ENCODE measurements around the gene TNIP3. TPM values are rescaled to one million over a fixed set of nuclear protein-coding genes. Genes with fewer than 3 reads are reported as not detected.

The TNIP3 gene
- total RNA-seq, 2 experiments from 2014 or later = 1.0 TPM; not detected in 1

DNA sequence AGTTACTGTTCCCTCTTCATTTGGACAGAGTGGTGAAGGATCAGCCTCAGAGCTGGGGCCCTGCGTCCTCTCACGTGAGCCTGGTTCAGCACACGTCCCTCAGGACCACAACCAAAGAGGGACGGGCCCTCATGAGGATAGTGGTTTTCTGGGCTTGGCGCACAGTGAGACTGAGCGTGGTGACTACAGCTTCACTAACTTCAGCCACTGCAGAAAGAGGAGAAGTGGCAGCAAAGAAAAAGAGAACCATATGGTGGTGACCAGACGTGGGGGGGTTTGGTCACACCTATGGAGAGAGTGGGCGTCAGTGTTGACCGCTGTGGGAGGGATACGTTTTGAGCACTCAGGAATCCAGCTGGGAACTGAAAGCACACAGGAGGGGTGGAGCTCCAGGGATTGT lies 21.8 kb upstream of the TNIP3 start:
- no peak for DNase-seq (ENCODE audit: low spot score)
- intact Hi-C loops (cut with micrococcal nuclease; ENCODE audit: unreplicated experiment) = no loop called here
- no peaks in the 10 kb centered on the region for H4K20me1 ChIP-seq (ENCODE audit: insufficient read depth, low read length)
- peaks cover 6% of the 10 kb centered on the region; the same call in 1 of the 2 replicates for H3K9me3 ChIP-seq (ENCODE audit: low read length)
- H3K9me2 ChIP-seq (ENCODE audit: insufficient read depth, low read length) = no peaks in the 10 kb centered on the region
- no peak overlapping the region for H3K4me2 ChIP-seq (ENCODE audit: low read length)
- no peaks in the 10 kb centered on the region for H3K36me3 ChIP-seq (ENCODE audit: insufficient read depth, low read length)
- H3K27ac ChIP-seq (ENCODE audit: low read depth, low read length, poor library complexity, severe bottlenecking) = no peak overlapping the region
- no TSS peak for BruUV-seq (replicated peaks)
- H3K79me2 ChIP-seq (ENCODE audit: insufficient read depth, low read depth, low read length) = no peaks in the 10 kb centered on the region
- ChIA-PET CTCF (ENCODE audit: unreplicated experiment) (no interaction called here), POLR2A (no interaction called here)
- no peak overlapping the region for H2AFZ ChIP-seq (ENCODE audit: low read length)
- H3K4me1 ChIP-seq (ENCODE audit: insufficient read depth, low read length, poor library complexity, severe bottlenecking) = peaks cover 9% of the 10 kb centered on the region
- no peak overlapping the region for H3K4me3 ChIP-seq (ENCODE audit: low read depth, low read length, poor library complexity, severe bottlenecking)
- no peak for TF ChIP-seq EZH2phosphoT487 (IDR thresholded peaks at IDR 0.05; ENCODE audit: borderline replicate concordance, low read depth, low read length)
- TF ChIP-seq, protein P1, sequence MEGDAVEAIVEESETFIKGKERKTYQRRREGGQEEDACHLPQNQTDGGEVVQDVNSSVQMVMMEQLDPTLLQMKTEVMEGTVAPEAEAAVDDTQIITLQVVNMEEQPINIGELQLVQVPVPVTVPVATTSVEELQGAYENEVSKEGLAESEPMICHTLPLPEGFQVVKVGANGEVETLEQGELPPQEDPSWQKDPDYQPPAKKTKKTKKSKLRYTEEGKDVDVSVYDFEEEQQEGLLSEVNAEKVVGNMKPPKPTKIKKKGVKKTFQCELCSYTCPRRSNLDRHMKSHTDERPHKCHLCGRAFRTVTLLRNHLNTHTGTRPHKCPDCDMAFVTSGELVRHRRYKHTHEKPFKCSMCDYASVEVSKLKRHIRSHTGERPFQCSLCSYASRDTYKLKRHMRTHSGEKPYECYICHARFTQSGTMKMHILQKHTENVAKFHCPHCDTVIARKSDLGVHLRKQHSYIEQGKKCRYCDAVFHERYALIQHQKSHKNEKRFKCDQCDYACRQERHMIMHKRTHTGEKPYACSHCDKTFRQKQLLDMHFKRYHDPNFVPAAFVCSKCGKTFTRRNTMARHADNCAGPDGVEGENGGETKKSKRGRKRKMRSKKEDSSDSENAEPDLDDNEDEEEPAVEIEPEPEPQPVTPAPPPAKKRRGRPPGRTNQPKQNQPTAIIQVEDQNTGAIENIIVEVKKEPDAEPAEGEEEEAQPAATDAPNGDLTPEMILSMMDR (conservative IDR thresholded peaks at IDR 0.05; ENCODE audit: low read length) = no peak

DNA sequence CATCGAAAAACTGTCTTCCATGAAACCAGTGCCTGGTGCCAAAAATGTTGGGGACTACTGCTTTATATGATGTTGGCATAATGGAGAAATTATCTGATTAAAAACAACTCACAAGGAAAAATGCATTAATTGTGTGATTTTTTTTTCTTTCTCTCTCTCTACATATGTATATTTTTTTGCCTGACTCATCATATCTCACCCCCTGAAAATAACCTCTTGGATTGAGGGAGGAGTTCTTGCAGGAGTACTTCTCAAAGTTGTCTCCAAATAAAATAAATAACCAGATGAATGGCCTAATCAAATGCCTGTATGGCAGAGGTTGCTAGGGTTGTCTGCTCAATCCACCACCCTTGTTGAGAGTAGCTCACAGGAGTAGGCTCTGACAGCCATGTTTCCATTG lies 19.9 kb upstream of the TNIP3 start:
- no peaks in the 10 kb centered on the region for H3K9me2 ChIP-seq (ENCODE audit: insufficient read depth, low read length)
- no peak overlapping the region for H3K4me2 ChIP-seq (ENCODE audit: low read length)
- peaks cover 9% of the 10 kb centered on the region for H3K4me1 ChIP-seq (ENCODE audit: insufficient read depth, low read length, poor library complexity, severe bottlenecking)
- CTCF ChIA-PET (ENCODE audit: unreplicated experiment) = no interaction called here
- no peaks in the 10 kb centered on the region for H3K79me2 ChIP-seq (ENCODE audit: insufficient read depth, low read depth, low read length)
- no peak for TF ChIP-seq EZH2phosphoT487 (IDR thresholded peaks at IDR 0.05; ENCODE audit: borderline replicate concordance, low read depth, low read length)
- H2AFZ ChIP-seq (ENCODE audit: low read length) = no peak overlapping the region
- no peaks in the 10 kb centered on the region for H4K20me1 ChIP-seq (ENCODE audit: insufficient read depth, low read length)
- no peak overlapping the region for H3K4me3 ChIP-seq (ENCODE audit: low read depth, low read length, poor library complexity, severe bottlenecking)
- no TSS peak for BruUV-seq (replicated peaks)
- POLR2A ChIA-PET = interaction anchor here (0.7 kb wide), 2 partner anchors 56 to 95 kb away, joined by 3 read pairs; no protein-coding TSS in a partner anchor
- DNase-seq (ENCODE audit: low spot score) = no peak
- peaks cover 6% of the 10 kb centered on the region; the same call in 1 of the 2 replicates for H3K9me3 ChIP-seq (ENCODE audit: low read length)
- H3K27ac ChIP-seq (ENCODE audit: low read depth, low read length, poor library complexity, severe bottlenecking) = no peak overlapping the region
- H3K36me3 ChIP-seq (ENCODE audit: insufficient read depth, low read length) = no peaks in the 10 kb centered on the region
- intact Hi-C loops (cut with micrococcal nuclease; ENCODE audit: unreplicated experiment) = no loop called here

DNA sequence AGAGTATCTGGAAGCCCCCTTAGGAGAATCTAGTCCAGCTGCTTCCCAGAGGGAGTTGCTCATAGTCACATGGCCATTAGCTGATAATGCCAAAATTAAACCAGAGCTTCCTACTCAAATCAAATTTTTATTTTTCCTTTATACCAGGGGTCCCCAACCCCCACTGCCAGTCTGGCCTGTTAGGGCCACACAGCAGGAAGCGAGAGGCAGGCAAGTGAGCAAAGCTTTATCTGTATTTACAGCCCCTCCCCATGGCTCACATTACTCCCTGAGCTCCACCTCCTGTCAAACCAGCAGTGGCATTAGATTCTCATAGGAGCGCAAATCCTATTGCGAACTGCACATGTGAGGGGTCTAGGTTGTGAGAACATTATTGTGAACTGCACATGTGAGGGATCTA lies 19.2 kb upstream of the TNIP3 start:
- CTCF ChIA-PET (ENCODE audit: unreplicated experiment) = no interaction called here
- no peak overlapping the region for H3K4me3 ChIP-seq (ENCODE audit: low read depth, low read length, poor library complexity, severe bottlenecking)
- no peaks in the 10 kb centered on the region for H3K9me2 ChIP-seq (ENCODE audit: insufficient read depth, low read length)
- no peaks in the 10 kb centered on the region for H4K20me1 ChIP-seq (ENCODE audit: insufficient read depth, low read length)
- POLR2A ChIA-PET = no interaction called here
- BruUV-seq (replicated peaks) = no TSS peak
- intact Hi-C loops (cut with micrococcal nuclease; ENCODE audit: unreplicated experiment) = no loop called here
- H3K9me3 ChIP-seq (ENCODE audit: low read length) = peaks cover 6% of the 10 kb centered on the region; the same call in 1 of the 2 replicates
- H2AFZ ChIP-seq (ENCODE audit: low read length) = no peak overlapping the region; the same call in 1 of the 2 replicates
- H3K79me2 ChIP-seq (ENCODE audit: insufficient read depth, low read depth, low read length) = no peaks in the 10 kb centered on the region
- no peak overlapping the region for H3K27ac ChIP-seq (ENCODE audit: low read depth, low read length, poor library complexity, severe bottlenecking)
- TF ChIP-seq, protein P1 (conservative IDR thresholded peaks at IDR 0.05; ENCODE audit: low read length) = no peak
- TF ChIP-seq EZH2phosphoT487 (IDR thresholded peaks at IDR 0.05; ENCODE audit: borderline replicate concordance, low read depth, low read length) = no peak
- H3K36me3 ChIP-seq (ENCODE audit: insufficient read depth, low read length) = no peaks in the 10 kb centered on the region
- no peak for DNase-seq (ENCODE audit: low spot score)
- H3K4me2 ChIP-seq (ENCODE audit: low read length) = no peak overlapping the region
- H3K4me1 ChIP-seq (ENCODE audit: insufficient read depth, low read length, poor library complexity, severe bottlenecking) = peaks cover 9% of the 10 kb centered on the region

Measured in OCI-LY7 (cell line).